Neuronal stem cell (in vitro differentiated cells): ENCODE data around the gene EFCAB14.

Experiments used
- DNase-seq: peaks from one replicate; pipeline ENCODE4 v3.0.0-alpha.2; 2013; ENCODE audit warnings: low spot score
- H2AFZ ChIP-seq: one replicate; pipeline ENCODE4 v1.6.1; 2013; ENCODE audit warnings: mild to moderate bottlenecking, low read length, inconsistent platforms
- H2AK5ac ChIP-seq: 2 replicates; pipeline ENCODE4 v1.6.1; 2013; ENCODE audit warnings: low read depth, mild to moderate bottlenecking, inconsistent platforms, low read length, moderate library complexity, mixed read lengths
- H2BK120ac ChIP-seq: 2 replicates; pipeline ENCODE4 v1.6.1; 2013; ENCODE audit warnings: low read depth, mild to moderate bottlenecking, inconsistent platforms, low read length, moderate library complexity, mixed read lengths
- H2BK12ac ChIP-seq: one replicate; pipeline ENCODE4 v1.6.1; 2013; ENCODE audit warnings: low read length, inconsistent platforms
- H2BK15ac ChIP-seq: 2 replicates; pipeline ENCODE4 v1.6.1; 2013; ENCODE audit warnings: mild to moderate bottlenecking, low read length, inconsistent platforms, mixed read lengths
- H2BK5ac ChIP-seq: one replicate; pipeline ENCODE4 v1.6.1; 2013; ENCODE audit warnings: inconsistent platforms, mild to moderate bottlenecking, low read length, moderate library complexity
- H3K14ac ChIP-seq: one replicate; pipeline ENCODE4 v1.6.1; 2013; ENCODE audit warnings: low read length, inconsistent platforms
- H3K18ac ChIP-seq: 2 replicates; pipeline ENCODE4 v1.6.1; 2013; ENCODE audit warnings: low read length, inconsistent platforms
- H3K23ac ChIP-seq: 2 replicates; pipeline ENCODE4 v1.6.1; 2013; ENCODE audit warnings: low read depth, mild to moderate bottlenecking, mixed read lengths, low read length, inconsistent platforms; ENCODE audit not compliant: poor library complexity
- H3K27ac ChIP-seq: replicated peaks from 3 replicates; pipeline ENCODE4 v1.5.1; 2013; ENCODE audit warnings: low read length, inconsistent platforms
- H3K27me3 ChIP-seq, 3 experiments: 2 replicates each; pipeline ENCODE4 v1.6.1; 2013; ENCODE audit warnings: low read length in 3 of 3, mild to moderate bottlenecking in 2 of 3, inconsistent platforms in 1 of 3, low read depth in 1 of 3, mixed read lengths in 1 of 3, moderate library complexity in 1 of 3; ENCODE audit not compliant: control insufficient read depth in 3 of 3, insufficient read depth in 3 of 3
- H3K36me3 ChIP-seq, 2 donors: replicated peaks in 1 of 2; 2 replicates each; pipeline ENCODE4 v1.6.1; 2013; ENCODE audit warnings: low read length in 2 of 2; ENCODE audit not compliant: control insufficient read depth in 2 of 2, insufficient read depth in 2 of 2
- H3K4ac ChIP-seq: 2 replicates; pipeline ENCODE4 v1.6.1; 2013; ENCODE audit warnings: inconsistent platforms, mild to moderate bottlenecking, low read length, moderate library complexity
- H3K4me1 ChIP-seq, 2 donors: 1 replicate in 1 of 2; 2 replicates in 1 of 2; pipeline ENCODE4 v1.6.1; 2013; ENCODE audit warnings: low read length in 2 of 2, low read depth in 1 of 2; ENCODE audit not compliant: control insufficient read depth in 2 of 2, insufficient read depth in 1 of 2
- H3K4me2 ChIP-seq: one replicate; pipeline ENCODE4 v1.6.1; 2013; ENCODE audit warnings: mild to moderate bottlenecking, low read length, inconsistent platforms; ENCODE audit not compliant: insufficient read depth, poor library complexity, severe bottlenecking
- H3K4me3 ChIP-seq, 2 donors: 2 replicates each; pipeline ENCODE4 v1.5.1; 2013; ENCODE audit warnings: low read length in 2 of 2, mild to moderate bottlenecking in 2 of 2, inconsistent platforms in 1 of 2, moderate library complexity in 1 of 2
- H3K79me1 ChIP-seq: one replicate; pipeline ENCODE4 v1.6.1; 2013; ENCODE audit warnings: low read depth, mild to moderate bottlenecking, inconsistent platforms, low read length, moderate library complexity
- H3K9ac ChIP-seq: one replicate; pipeline ENCODE4 v1.6.1; 2013; ENCODE audit warnings: mild to moderate bottlenecking, low read depth, low read length, inconsistent platforms; ENCODE audit not compliant: poor library complexity
- H3K9me3 ChIP-seq, 2 donors: replicated peaks in 1 of 2; 2 replicates each; pipeline versions ENCODE3 to v1.6.1; 2013; ENCODE audit warnings: low read length in 2 of 2, mild to moderate bottlenecking in 2 of 2, inconsistent platforms in 1 of 2, low read depth in 1 of 2, mixed read lengths in 1 of 2, moderate library complexity in 1 of 2; ENCODE audit not compliant: control insufficient read depth in 2 of 2, insufficient read depth in 1 of 2
- H4K8ac ChIP-seq: one replicate; pipeline ENCODE4 v1.6.1; 2013; ENCODE audit warnings: low read depth, mild to moderate bottlenecking, inconsistent platforms, low read length, moderate library complexity
- H4K91ac ChIP-seq: one replicate; pipeline ENCODE4 v1.6.1; 2013; ENCODE audit warnings: low read length, low read depth, mild to moderate bottlenecking, inconsistent platforms; ENCODE audit not compliant: poor library complexity
- WGBS, 2 donors: extraction: QIAGEN DNeasy Blood & Tissue Kit; methylation state at CpG; one replicate each; pipeline ENCODE4 v1.1.7; 2013; ENCODE audit warnings: missing lambda C conversion rate in 2 of 2, mixed read lengths in 1 of 2; ENCODE audit not compliant: insufficient read length in 2 of 2, insufficient replicate concordance in 1 of 2; ENCODE audit errors: extremely low coverage in 2 of 2; 5-methylcytosine and 5-hydroxymethylcytosine counted together

EFCAB14 gene

GRCh38 chr1:46687093-46687659 is 31.7 kb downstream of the EFCAB14 start:
- WGBS, 2 donors = no CpG with 5 or more reads among the region's 2 CpGs

GRCh38 chr1:46686255-46686654 is 32.7 kb downstream of the EFCAB14 start:
- H2BK5ac ChIP-seq = no peak overlapping the region
- H3K36me3 ChIP-seq = peaks cover 33 to 99% of the 10 kb centered on the region in 2 donors
- no CpG with 5 or more reads among the region's 1 CpG for WGBS, 2 donors
- H4K8ac ChIP-seq = no peak overlapping the region
- no peak overlapping the region for H3K14ac ChIP-seq
- H4K91ac ChIP-seq = no peak overlapping the region
- no peak overlapping the region for H3K4me2 ChIP-seq
- no peaks in the 10 kb centered on the region for H3K79me1 ChIP-seq
- no peak overlapping the region for H3K23ac ChIP-seq
- H3K18ac ChIP-seq = no peak overlapping the region
- H2AK5ac ChIP-seq = no peak overlapping the region
- no peak overlapping the region for H3K4ac ChIP-seq
- H3K9me3 ChIP-seq = no peaks in the 10 kb centered on the region
- H3K27ac ChIP-seq = no peak overlapping the region
- H2BK120ac ChIP-seq = no peak overlapping the region
- H2BK12ac ChIP-seq = no peak overlapping the region
- H2BK15ac ChIP-seq = no peak overlapping the region
- no peaks in the 10 kb centered on the region for H3K27me3 ChIP-seq
- DNase-seq = no peak
- peaks cover 0 to 4% of the 10 kb centered on the region in 2 donors for H3K4me1 ChIP-seq
- H2AFZ ChIP-seq = no peak overlapping the region
- H3K4me3 ChIP-seq = no peak overlapping the region
- H3K9ac ChIP-seq = no peak overlapping the region

More at GRCh38 chr1:46687093-46687659, 31.7 kb downstream of the EFCAB14 start:
- Histone ChIP-seq H3K36me3 (peaks cover 31 to 100% of the 10 kb centered on the region in 2 donors), H3K9me3 (no peaks in the 10 kb centered on the region), H2AFZ (no peak overlapping the region), H4K8ac (no peak overlapping the region), H2AK5ac (no peak overlapping the region), H3K4me2 (no peak overlapping the region), H3K4ac (no peak overlapping the region), H4K91ac (no peak overlapping the region), H3K27me3 (no peaks in the 10 kb centered on the region), H3K79me1 (no peaks in the 10 kb centered on the region), H3K23ac (no peak overlapping the region), H3K14ac (no peak overlapping the region), H2BK5ac (no peak overlapping the region), H2BK15ac (no peak overlapping the region), H3K4me1 (peaks cover 0 to under 1% of the 10 kb centered on the region in 2 donors), H3K4me3 (no peak overlapping the region), H3K27ac (no peak overlapping the region), H3K18ac (no peak overlapping the region), H2BK12ac (no peak overlapping the region), H3K9ac (no peak overlapping the region), H2BK120ac (no peak overlapping the region)
- no peak for DNase-seq

- H2BK15ac ChIP-seq = no peak overlapping the region
- H3K36me3 ChIP-seq = peaks cover 34 to 99% of the 10 kb centered on the region in 2 donors
- H3K18ac ChIP-seq = no peak overlapping the region
- H3K4me3 ChIP-seq = no peak overlapping the region
- no peak overlapping the region for H2AFZ ChIP-seq
- H4K91ac ChIP-seq = no peak overlapping the region
- no peak overlapping the region for H3K27ac ChIP-seq
- no peak overlapping the region for H2BK12ac ChIP-seq
- H3K23ac ChIP-seq = no peak overlapping the region
- H3K9me3 ChIP-seq = no peaks in the 10 kb centered on the region
- peaks cover 0 to 4% of the 10 kb centered on the region in 2 donors for H3K4me1 ChIP-seq
- H3K27me3 ChIP-seq = no peaks in the 10 kb centered on the region
- H3K79me1 ChIP-seq = no peaks in the 10 kb centered on the region
- WGBS, 2 donors = no CpG with 5 or more reads among the region's 2 CpGs
- no peak overlapping the region for H3K9ac ChIP-seq
- H3K4ac ChIP-seq = no peak overlapping the region
- H2BK120ac ChIP-seq = no peak overlapping the region
- H2BK5ac ChIP-seq = no peak overlapping the region
- H3K14ac ChIP-seq = no peak overlapping the region
- no peak overlapping the region for H4K8ac ChIP-seq
- no peak overlapping the region for H3K4me2 ChIP-seq
- DNase-seq = no peak
- no peak overlapping the region for H2AK5ac ChIP-seq
These were observed 34.2 kb downstream of the EFCAB14 start for GRCh38 chr1:46684670-46685069.

GRCh38 chr1:46682064-46682463 is 36.9 kb downstream of the EFCAB14 start:
- Histone ChIP-seq H3K9me3 (no peaks in the 10 kb centered on the region), H3K9ac (no peak overlapping the region), H2BK15ac (no peak overlapping the region), H3K4me2 (no peak overlapping the region), H4K8ac (no peak overlapping the region), H3K18ac (no peak overlapping the region), H3K23ac (no peak overlapping the region), H2BK12ac (no peak overlapping the region), H3K27me3 (no peaks in the 10 kb centered on the region), H3K14ac (no peak overlapping the region), H3K4me1 (peaks cover 0 to 4% of the 10 kb centered on the region in 2 donors), H3K27ac (no peak overlapping the region), H3K36me3 (peaks cover 22 to 98% of the 10 kb centered on the region in 2 donors), H2BK120ac (no peak overlapping the region), H2AFZ (no peak overlapping the region), H3K4me3 (no peak overlapping the region), H2BK5ac (no peak overlapping the region), H3K4ac (no peak overlapping the region), H3K79me1 (no peaks in the 10 kb centered on the region), H4K91ac (no peak overlapping the region), H2AK5ac (no peak overlapping the region)
- no peak for DNase-seq
- no CpG with 5 or more reads among the region's 1 CpG for WGBS, 2 donors
